ENCODE results near the gene AMBP. TPM values are rescaled to one million over a fixed set of nuclear protein-coding genes. Genes with fewer than 3 reads are reported as not detected.

The AMBP gene
- total and polyA plus RNA-seq, 2 of the 13 experiments (the other 11 are each of a cell fraction or from before 2014, with no cell fraction given) = 1,510 to 2,580 TPM

DNA sequence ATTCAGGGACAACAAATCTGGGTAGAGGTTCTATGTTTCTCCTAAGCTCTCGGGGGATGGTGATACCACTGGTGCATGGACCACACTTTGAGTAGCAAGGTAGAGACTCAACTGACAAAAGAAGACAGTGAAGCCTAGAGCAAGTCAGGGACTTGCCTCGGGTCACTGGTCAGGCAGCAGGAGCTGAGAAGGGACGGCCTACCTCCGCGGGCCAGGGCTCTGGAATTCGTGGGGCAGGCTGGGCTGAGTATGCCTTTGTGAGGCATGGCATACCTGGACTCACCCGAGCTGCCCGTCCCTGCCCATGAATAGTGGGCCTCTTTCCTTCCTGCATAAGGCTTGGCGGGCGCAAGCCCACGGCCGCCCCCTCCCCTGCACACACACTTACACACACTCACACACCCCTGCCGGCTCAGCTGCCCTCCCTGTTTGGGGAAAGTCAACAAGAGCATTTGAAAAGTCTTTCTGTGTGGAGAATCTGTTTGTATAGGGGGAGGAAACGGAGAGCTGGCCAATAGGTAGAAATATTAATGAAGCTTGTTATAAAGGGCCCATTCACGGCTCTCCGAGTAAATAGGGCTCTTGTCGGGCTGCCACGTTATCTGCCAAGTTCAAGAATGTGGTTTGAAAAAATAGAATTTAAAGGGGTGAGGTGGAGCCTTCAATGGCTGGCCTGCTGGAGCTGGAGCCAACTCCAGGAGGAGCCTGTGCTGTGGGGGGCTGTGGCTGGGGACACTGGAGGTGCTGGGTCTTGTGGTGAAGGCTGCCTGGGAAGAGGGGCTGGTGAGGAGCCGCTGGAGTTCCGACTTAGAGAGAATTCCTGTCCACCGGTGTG lies 40.1 kb upstream of the AMBP start (continued):
- no peak for TF ChIP-seq E2F1 (CRISPR knock-in tag; IDR thresholded peaks at IDR 0.05)
- TF ChIP-seq ZNF772 (CRISPR knock-in tag; IDR thresholded peaks at IDR 0.05) = peak; percentile 52; the same call in 1 of the 2 replicates
- TF ChIP-seq, protein P1, sequence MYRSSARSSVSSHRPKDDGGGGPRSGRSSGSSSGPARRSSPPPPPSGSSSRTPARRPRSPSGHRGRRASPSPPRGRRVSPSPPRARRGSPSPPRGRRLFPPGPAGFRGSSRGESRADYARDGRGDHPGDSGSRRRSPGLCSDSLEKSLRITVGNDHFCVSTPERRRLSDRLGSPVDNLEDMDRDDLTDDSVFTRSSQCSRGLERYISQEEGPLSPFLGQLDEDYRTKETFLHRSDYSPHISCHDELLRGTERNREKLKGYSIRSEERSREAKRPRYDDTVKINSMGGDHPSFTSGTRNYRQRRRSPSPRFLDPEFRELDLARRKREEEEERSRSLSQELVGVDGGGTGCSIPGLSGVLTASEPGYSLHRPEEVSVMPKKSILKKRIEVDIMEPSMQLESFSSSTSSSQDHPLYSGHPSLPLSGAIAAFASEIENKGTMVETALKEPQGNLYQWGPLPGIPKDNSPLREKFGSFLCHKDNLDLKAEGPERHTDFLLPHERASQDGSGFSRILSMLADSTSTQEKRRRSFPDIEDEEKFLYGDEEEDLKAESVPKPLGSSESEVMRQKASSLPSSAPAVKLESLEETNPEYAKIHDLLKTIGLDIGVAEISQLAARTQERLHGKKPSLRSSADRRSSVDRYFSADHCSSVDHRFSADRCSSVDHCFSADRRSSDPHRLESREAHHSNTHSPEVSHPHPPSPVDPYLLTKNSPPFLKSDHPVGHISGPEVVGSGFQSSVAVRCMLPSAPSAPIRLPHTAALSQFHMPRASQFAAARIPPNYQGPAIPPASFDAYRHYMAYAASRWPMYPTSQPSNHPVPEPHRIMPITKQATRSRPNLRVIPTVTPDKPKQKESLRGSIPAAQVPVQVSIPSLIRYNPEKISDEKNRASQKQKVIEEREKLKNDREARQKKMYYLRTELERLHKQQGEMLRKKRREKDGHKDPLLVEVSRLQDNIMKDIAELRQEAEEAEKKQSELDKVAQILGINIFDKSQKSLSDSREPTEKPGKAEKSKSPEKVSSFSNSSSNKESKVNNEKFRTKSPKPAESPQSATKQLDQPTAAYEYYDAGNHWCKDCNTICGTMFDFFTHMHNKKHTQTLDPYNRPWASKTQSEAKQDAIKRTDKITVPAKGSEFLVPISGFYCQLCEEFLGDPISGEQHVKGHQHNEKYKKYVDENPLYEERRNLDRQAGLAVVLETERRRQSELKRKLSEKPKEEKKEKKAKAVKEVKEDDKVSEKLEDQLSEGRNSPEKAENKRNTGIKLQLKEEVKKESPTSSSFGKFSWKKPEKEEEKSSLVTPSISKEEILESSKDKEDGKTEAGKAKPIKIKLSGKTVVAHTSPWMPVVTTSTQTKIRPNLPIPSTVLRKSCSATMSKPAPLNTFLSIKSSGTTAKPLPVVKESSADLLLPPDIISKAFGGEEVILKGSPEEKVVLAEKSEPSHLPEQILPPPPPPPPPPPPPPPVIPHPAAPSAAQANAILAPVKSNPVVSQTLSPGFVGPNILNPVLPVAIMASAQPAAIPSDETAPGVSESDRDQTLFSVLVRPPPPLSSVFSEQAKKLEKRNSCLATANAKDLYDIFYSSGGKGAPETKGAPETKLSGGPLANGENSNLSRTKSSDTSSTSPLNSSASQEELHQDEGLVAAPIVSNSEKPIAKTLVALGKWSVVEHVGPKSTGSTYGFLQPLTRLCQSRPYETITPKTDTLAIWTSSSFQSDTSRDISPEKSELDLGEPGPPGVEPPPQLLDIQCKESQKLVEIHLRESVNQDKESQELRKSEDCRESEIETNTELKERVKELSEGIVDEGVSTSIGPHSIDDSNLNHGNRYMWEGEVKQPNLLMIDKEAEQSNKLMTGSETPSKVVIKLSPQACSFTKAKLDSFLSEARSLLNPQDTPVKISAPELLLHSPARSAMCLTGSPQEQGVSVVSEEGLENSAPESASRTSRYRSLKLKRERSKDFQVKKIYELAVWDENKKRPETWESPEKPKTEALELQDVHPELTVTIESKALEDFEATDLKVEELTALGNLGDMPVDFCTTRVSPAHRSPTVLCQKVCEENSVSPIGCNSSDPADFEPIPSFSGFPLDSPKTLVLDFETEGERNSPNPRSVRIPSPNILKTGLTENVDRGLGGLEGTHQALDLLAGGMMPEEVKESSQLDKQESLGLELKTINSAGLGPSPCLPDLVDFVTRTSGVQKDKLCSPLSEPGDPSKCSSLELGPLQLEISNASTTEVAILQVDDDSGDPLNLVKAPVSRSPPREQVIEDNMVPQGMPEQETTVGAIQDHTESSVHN (CRISPR knock-in tag; IDR thresholded peaks at IDR 0.05) = 0 out of 2 replicates have a peak, but pooled peaks have one; percentile 7
- 0 out of 2 replicates have a peak, but pooled peaks have one; percentile 13 for TF ChIP-seq ZNF510 (CRISPR knock-in tag; IDR thresholded peaks at IDR 0.05; ENCODE audit: low read depth)
- TF ChIP-seq, protein P2, sequence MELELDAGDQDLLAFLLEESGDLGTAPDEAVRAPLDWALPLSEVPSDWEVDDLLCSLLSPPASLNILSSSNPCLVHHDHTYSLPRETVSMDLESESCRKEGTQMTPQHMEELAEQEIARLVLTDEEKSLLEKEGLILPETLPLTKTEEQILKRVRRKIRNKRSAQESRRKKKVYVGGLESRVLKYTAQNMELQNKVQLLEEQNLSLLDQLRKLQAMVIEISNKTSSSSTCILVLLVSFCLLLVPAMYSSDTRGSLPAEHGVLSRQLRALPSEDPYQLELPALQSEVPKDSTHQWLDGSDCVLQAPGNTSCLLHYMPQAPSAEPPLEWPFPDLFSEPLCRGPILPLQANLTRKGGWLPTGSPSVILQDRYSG (CRISPR knock-in tag; IDR thresholded peaks at IDR 0.05) = no peak
- no peak; the same call in 1 of the 2 replicates for TF ChIP-seq JUND (CRISPR knock-in tag; IDR thresholded peaks at IDR 0.05)
- TF ChIP-seq SOX13 (IDR thresholded peaks at IDR 0.05) = 0 out of 2 replicates have a peak, but pooled peaks have one; percentile 29
- peak in 1 of 2 experiments; percentile 93; a peak in 2 of 4 replicates for TF ChIP-seq SOX13 (CRISPR knock-in tag; conservative IDR thresholded peaks at IDR 0.05 in 1 of 2, IDR thresholded peaks at IDR 0.05 in 1 of 2)
- no peak for TF ChIP-seq ZNF75D (CRISPR knock-in tag; IDR thresholded peaks at IDR 0.05; ENCODE audit: borderline replicate concordance)
- peak; percentile 79; the same call in 1 of the 2 replicates for TF ChIP-seq CBFB (CRISPR knock-in tag; IDR thresholded peaks at IDR 0.05)
- TF ChIP-seq SAFB2 (CRISPR knock-in tag; IDR thresholded peaks at IDR 0.05; ENCODE audit: borderline replicate concordance, low read depth) = 0 out of 2 replicates have a peak, but pooled peaks have one; percentile 32
- TF ChIP-seq, protein P3, sequence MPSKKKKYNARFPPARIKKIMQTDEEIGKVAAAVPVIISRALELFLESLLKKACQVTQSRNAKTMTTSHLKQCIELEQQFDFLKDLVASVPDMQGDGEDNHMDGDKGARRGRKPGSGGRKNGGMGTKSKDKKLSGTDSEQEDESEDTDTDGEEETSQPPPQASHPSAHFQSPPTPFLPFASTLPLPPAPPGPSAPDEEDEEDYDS (CRISPR knock-in tag; IDR thresholded peaks at IDR 0.05) = peak; percentile 75
- peak; percentile 88 for TF ChIP-seq MED1 (CRISPR knock-in tag; IDR thresholded peaks at IDR 0.05)
- no peak for TF ChIP-seq FIP1L1 (IDR thresholded peaks at IDR 0.05; ENCODE audit: borderline replicate concordance, insufficient read depth, low read depth, low read length)
